Measurements from ENCODE around the gene SHKBP1.

GRCh38 chr19:40586611-40587010 is 9.9 kb downstream of the SHKBP1 start:
- no peak for TF ChIP-seq PKNOX1 (IDR thresholded peaks at IDR 0.05)
- TF ChIP-seq POLR2A (conservative IDR thresholded peaks at IDR 0.05) = no peak
- TF ChIP-seq CEBPB (tag; IDR thresholded peaks at IDR 0.05) = no peak
- TF ChIP-seq BHLHE40 (IDR thresholded peaks at IDR 0.05; ENCODE audit: low read length) = no peak
- TF ChIP-seq DNMT1 (IDR thresholded peaks at IDR 0.05) = no peak
- no peak for TF ChIP-seq ELK1 (CRISPR knock-in tag; IDR thresholded peaks at IDR 0.05)
- no peak for TF ChIP-seq ATF2 (CRISPR knock-in tag; IDR thresholded peaks at IDR 0.05)
- TF ChIP-seq CHAMP1 (IDR thresholded peaks at IDR 0.05) = no peak
- TF ChIP-seq EP300 (IDR thresholded peaks at IDR 0.05; ENCODE audit: low read length) = no peak

Data from K562 (cell line).